KOPT-K1 (cell line): ENCODE measurements around the gene MTF2.

ENCODE experiments used
- H3K27ac ChIP-seq: fragments of 200-600 bp; sonication (generic); 2 replicates; pipeline ENCODE4 v1.5.1; 2016; ENCODE audit warnings: antibody characterized with exemption, mild to moderate bottlenecking, low read depth, low read length; ENCODE audit not compliant: poor library complexity, severe bottlenecking
- H3K36me3 ChIP-seq: fragments of 200-600 bp; sonication (generic); 2 replicates; pipeline ENCODE4 v1.5.1; 2017; ENCODE audit warnings: antibody characterized with exemption, mild to moderate bottlenecking, low read length, moderate library complexity; ENCODE audit not compliant: insufficient read depth
- H3K9me3 ChIP-seq: fragments of 200-600 bp; sonication (generic); 2 replicates; pipeline ENCODE4 v1.5.1; 2017; ENCODE audit warnings: antibody characterized with exemption, low read length, mild to moderate bottlenecking; ENCODE audit not compliant: insufficient read depth, poor library complexity, severe bottlenecking

Gene MTF2

DNA sequence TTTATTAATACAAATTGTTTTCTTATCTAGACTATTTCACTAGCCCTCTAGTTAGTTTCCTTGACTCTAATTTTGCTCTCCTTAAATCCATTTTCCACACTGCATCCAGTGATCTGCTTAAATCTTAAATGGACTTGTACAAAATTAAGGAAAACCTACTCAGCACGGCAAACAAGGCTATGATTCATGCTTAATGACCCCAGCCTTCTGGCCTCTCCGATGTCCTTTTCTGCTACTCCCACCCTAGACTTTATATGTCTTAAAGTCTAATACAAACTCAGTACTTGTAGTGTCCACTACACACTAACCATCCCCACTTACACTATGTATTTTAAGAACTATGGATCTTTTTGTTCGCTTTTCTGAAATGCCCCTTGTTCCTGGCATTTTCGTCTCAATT lies 98.9 kb downstream of the MTF2 start:
- Histone ChIP-seq H3K9me3 (no peaks in the 10 kb centered on the region), H3K27ac (peak overlapping the region; percentile 4), H3K36me3 (peaks cover 31% of the 10 kb centered on the region)

DNA sequence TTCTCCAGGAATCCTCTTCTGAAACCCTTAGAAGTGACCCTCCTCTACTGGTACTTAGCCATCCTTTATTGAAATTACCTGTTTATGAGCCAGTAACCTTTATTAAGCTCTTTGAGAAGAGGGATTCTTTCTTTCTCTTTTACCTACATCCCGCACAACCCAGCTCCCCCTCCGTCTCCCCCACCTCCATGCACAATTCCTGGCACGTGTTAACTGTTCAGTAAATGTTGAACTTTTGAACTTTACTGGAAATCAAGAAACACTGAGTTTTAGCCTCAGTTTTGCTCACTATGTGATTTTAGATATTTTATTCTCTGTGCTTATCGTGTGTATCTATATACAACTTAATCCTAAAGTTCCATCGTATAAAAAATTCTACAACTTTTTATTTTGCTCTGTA lies 99.3 kb downstream of the MTF2 start:
- peaks cover 31% of the 10 kb centered on the region for H3K36me3 ChIP-seq
- peak overlapping the region; percentile 4 for H3K27ac ChIP-seq
- no peaks in the 10 kb centered on the region for H3K9me3 ChIP-seq

- peak within 1 kb of the TSS; percentile 92 for H3K27ac ChIP-seq
Measured at GRCh38 chr1:93179886-93180722, 101.0 kb downstream of the MTF2 start, which contains the start of gene TMED5. Gene TMED5, minus strand, starts transcription at chr1:93180413. Its CDS starts 171 bp downstream, at chr1:93180242.

DNA sequence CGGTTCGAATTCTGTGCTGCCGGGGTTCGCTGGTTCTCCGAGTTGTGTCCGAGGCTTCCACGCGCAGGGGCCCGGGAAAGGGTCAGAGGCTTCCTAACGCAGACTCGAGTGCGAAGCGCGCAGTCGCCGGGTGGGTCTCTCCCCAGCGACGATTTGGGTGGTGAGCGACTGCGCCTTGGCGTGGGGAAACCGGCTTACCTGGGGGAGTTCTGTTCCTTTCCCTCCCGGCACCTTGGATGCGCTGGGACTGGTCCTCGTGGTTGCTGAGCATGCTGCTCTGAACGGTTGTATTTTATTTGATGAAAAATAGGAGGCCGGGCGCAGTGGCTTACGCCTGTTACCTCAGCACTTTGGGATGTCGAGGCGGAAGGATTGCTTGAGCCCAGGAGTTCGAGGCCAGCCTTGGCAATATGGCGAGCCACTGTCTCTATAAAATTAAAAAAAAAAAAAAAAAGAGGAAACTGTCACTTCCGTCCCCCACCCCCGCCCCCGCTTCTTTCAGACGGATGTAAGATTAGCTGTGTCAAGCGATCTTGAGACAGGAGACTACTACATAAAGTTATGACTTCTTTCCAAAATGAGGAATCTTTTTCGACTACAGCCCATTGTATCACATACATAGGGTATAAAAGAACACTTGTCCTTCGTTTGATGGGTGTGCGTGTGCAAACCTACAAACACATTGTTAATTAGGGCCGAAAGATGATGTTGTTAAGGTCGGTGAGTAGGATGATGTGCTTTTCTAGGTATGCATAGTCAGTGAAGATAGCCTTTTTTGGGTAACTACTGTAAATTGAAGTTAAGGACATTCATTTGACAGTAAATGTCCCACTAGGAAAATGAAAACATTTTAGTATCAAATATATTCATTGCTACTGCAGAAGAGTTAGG lies 101.9 kb downstream of the MTF2 start, which contains the start of gene CCDC18:
TSS of gene CCDC18 (plus strand) at position 2 of the 891 bp plus-strand sequence. CDS start 2,638 bp downstream, outside the sequence.
- H3K27ac ChIP-seq: peak within 1 kb of the TSS; percentile 92
- H3K36me3 ChIP-seq: peaks cover 23% of the 10 kb centered on the region
- H3K9me3 ChIP-seq: no peaks in the 10 kb centered on the region

More at GRCh38 chr1:93179886-93180722, 101.0 kb downstream of the MTF2 start, which contains the start of gene TMED5:
- Histone ChIP-seq H3K9me3 (no peaks in the 10 kb centered on the region), H3K36me3 (peaks cover 30% of the 10 kb centered on the region)

DNA sequence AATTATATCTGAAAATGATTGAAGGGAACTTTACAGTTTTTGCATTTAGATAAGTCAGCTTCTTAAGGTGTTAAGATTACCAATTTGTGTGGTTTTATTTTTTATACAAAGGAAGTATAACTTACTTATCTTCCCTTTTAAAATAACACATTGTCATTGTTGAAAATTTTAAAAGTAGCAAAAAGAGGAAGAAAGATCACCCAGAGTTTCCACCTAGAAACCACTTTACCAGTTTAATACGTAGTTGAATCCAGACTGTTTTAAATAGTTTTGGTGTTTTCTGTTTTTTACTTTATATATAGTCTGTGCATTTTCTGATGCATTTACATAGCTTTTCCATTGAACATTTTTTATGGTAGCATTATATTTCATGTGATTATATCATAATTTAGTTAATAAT lies 107.6 kb downstream of the MTF2 start:
- H3K36me3 ChIP-seq: peaks cover 42% of the 10 kb centered on the region
- no peaks in the 10 kb centered on the region for H3K9me3 ChIP-seq
- no peak overlapping the region for H3K27ac ChIP-seq
